Gastroesophageal sphincter (tissue), 3 donors: ENCODE data around the gene LAMB4.

ENCODE experiments used
- CTCF ChIP-seq, 4 experiments: fragments of 200-600 bp in 2 of 4; fragments of 450-650 bp in 2 of 4; sonication (generic) in 1 of 4; IDR thresholded peaks; one replicate each; pipeline ENCODE4 v1.5.1; 2017 to 2019; ENCODE audit warnings: antibody characterized with exemption in 4 of 4, mild to moderate bottlenecking in 2 of 4, moderate library complexity in 2 of 4
- EP300 ChIP-seq: sonication (generic); formaldehyde crosslinking; IDR thresholded peaks from one replicate; pipeline ENCODE4 v1.6.1; 2017; ENCODE audit warnings: antibody characterized with exemption, mild to moderate bottlenecking
- POLR2A ChIP-seq, 2 donors: fragments of 450-650 bp; IDR thresholded peaks; one replicate each; pipeline ENCODE4 v1.6.1; 2017; ENCODE audit warnings: antibody characterized with exemption in 2 of 2, mild to moderate bottlenecking in 2 of 2, moderate library complexity in 1 of 2
- POLR2AphosphoS5 ChIP-seq: sonication (generic); formaldehyde crosslinking; IDR thresholded peaks from one replicate; pipeline ENCODE4 v1.6.1; 2017; ENCODE audit warnings: antibody characterized with exemption

- TF ChIP-seq POLR2A (IDR thresholded peaks at IDR 0.05): no peak
- no peak for TF ChIP-seq CTCF (IDR thresholded peaks at IDR 0.05)
- no peak for TF ChIP-seq EP300
- no peak for TF ChIP-seq POLR2AphosphoS5
These were observed 99.6 kb downstream of the LAMB4 start for GRCh38 chr7:108030516-108030915.
